Stimulated activated CD8-positive, alpha-beta memory T cell treated with anti-CD3 and anti-CD28 coated beads, Interleukin-12 subunit alpha, Interleukin-12 subunit beta, amount 100 ng/mL, for 24 hours (primary cell): ENCODE measurements around the gene THRB.
"Not testable (repeated sequence)": the region's sequence is repeated elsewhere in the genome, so short reads cannot be mapped to it uniquely, and the experiment has no call there.

ENCODE experiments used
- DNase-seq: peaks from one replicate; pipeline ENCODE4 v3.0.0-alpha.2; 2020; ENCODE audit errors: extremely low read depth

The THRB gene

GRCh38 chr3:24447836-24448235 lies 46.8 kb downstream of the THRB start:
- DNase-seq: no peak

- DNase-seq: no peak
Measured at GRCh38 chr3:24446032-24446431, 48.6 kb downstream of the THRB start.

GRCh38 chr3:24443476-24443875 lies 51.2 kb downstream of the THRB start:
- DNase-seq: no peak

GRCh38 chr3:24440760-24441464 lies 53.7 kb downstream of the THRB start:
- DNase-seq: no peak

DNA sequence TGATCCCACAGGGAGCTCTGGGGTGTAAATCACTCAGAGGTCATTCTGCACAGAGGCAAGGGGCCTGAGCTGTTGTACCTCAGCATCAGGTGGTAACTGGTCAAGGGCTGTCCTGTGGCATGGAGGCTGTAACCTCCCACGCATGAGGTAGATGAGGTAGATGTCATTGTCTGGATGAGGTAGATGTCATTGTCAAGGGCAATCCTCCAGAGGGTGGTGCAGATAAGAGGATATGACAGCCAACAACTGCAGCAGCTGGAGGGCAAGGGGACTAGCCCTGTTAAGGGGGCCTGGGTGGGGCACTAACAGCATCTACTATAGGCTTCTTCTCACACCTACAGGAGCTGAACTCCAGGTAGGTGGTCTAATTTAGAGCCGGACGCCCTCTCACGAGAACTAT lies 55.6 kb downstream of the THRB start:
- DNase-seq: no peak

DNA sequence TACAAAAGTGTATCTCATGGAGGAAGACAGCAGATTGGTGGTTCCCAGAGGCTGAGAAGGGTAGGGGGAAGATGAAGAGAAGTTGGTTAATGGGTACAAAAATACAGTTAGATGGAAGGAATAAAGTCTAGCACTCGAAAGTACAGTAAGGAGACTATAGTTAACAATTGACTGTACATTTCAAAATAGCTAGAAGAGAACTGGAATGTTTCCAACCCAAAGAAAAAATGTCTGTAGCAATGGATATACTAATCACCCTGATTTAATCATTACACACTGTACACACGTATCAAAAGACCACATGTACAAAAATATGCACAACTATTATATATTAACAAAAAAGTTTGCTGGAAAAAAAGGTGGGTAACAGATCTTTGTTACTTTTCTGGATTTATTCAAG lies 57.3 kb downstream of the THRB start:
- DNase-seq: no peak

GRCh38 chr3:24435584-24435983 lies 59.1 kb downstream of the THRB start:
- DNase-seq: no peak

DNA sequence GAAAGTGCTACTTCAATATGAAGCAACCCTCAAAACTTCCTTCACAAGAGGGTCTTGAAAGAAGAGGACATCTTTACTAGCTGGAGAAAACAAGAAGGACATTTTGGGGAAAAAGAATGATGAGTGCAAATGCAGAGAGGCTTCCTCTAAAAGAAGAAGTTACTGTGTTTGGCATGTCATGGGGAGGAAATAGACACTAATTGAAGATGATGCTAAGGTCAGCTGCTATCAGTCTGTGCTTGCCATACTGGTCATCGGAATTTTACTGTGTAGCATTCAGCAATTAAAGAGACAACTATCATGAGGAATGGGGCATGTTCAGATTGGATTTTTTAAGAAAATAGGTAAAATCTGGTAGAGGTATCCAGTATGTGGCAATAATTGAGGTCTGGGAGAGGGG lies 60.0 kb downstream of the THRB start:
- DNase-seq: no peak

DNA sequence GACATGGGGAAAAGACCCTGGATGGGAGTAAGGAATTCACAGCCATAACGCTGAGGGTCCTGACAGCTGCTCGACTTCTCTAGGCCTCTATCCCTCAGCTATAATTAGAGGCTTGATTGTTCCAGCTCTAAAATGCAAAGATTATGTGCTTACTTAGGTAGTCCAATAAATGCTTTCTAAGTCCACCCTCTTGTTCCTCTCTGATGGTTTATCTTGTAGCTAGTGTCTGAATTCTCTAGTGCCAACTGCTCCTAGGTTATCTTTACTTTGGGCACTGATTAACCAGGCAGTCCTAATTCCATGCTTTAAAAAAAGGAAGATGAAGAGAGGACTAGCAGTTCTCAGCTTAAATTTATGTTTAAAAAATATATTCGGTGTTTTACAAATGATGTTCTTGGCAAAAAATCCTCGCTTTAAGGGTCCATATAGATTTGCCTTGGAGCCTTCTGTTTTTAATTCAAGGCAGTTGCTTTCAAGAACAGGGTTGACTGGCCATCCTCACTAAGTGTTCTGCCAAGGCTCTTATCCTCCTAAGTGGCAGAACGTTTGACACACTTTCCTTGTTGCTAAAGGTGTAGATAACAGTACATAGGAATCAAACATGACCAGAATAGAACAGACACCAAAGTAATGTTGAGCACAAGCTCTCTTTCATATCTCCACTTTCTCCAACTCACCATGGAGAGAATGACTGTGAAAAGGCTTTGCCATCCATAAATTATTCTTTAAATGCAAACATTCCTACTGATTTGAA lies 60.6 kb downstream of the THRB start:
- DNase-seq: no peak

GRCh38 chr3:24432989-24433388 lies 61.7 kb downstream of the THRB start:
- no peak for DNase-seq

DNA sequence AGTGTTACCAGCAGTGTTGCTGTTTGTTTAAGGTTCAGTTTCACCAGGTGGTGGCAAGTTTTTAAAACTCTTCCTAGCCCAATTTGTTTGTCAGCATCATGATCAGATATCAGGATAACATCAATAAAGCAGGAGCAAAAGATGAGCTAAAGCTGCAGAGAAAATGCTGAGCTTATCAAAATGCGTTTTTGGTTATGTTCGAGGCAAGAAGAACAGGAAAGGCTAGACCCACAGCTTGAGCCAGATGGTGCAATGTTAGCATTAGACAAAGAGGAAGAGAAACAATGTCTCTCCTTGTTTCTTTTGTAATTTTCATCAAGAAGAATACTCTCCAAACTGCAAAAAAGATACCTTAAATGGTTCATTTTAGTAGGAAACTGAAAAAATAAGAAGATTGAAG lies 66.2 kb downstream of the THRB start:
- DNase-seq: no peak

- no peak for DNase-seq
Measured at GRCh38 chr3:24426896-24427295, 67.8 kb downstream of the THRB start.

DNA sequence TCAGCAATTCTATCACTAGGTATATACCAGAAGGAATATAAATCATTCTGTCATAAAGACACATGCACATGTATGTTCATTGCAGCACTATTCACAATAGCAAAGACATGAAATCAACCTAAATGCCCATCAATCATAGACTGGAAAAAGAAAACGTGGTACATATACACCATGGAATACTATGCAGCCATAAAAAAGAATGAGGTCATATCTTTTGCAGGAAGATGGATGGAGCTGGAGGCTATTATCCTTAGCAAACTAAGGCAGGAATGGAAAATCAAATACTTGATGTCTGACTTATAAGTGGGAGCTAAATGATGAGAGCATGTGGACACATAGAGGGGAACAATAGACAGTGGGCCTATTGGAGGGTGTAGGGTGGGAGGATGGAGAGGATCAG lies 73.8 kb downstream of the THRB start:
- DNase-seq: not testable (repeated sequence)

- no peak for DNase-seq
Measured at GRCh38 chr3:24420224-24420623, 74.4 kb downstream of the THRB start.

- DNase-seq: no peak
Measured at GRCh38 chr3:24419067-24419791, 75.4 kb downstream of the THRB start.

DNA sequence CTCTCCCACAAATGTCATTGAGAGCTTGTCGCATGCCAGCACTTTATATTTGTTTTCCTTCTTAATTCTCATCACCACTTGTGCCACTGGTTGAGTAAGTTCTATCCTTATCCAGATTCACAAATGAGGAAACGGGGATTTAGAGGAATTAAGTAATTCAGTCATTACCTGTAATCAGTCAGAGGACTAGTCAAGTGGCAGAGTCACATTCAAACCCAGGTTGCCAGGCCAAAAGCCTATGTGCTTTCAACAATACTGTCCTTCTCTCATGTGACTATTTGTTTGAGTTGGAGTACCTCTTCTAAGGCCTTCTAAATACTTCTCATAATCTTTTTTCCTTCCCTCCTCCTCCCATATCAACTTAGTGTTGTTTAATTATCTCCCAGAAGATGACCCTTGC lies 76.9 kb downstream of the THRB start:
- no peak for DNase-seq

GRCh38 chr3:24416224-24416623 lies 78.4 kb downstream of the THRB start:
- DNase-seq: no peak

- no peak for DNase-seq
Measured at GRCh38 chr3:24415824-24416223, 78.8 kb downstream of the THRB start.

DNA sequence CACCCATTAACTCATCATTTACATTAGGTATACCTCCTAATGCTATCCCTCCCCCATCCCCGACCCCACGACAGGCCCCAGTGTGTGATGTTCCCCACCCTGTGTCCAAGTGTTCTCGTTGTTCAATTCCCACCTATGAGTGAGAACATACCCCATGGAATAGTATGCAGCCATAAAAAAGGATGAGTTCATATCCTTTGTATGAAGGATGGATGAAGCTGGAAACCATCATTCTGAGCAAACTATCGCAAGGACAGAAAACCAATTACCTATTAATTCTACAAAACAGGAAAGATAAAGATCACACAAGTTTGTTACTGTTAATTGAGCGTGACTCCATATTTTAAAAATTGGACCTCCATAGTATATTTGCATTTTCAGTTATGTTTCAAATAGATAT lies 81.0 kb downstream of the THRB start:
- not testable (repeated sequence) for DNase-seq

DNA sequence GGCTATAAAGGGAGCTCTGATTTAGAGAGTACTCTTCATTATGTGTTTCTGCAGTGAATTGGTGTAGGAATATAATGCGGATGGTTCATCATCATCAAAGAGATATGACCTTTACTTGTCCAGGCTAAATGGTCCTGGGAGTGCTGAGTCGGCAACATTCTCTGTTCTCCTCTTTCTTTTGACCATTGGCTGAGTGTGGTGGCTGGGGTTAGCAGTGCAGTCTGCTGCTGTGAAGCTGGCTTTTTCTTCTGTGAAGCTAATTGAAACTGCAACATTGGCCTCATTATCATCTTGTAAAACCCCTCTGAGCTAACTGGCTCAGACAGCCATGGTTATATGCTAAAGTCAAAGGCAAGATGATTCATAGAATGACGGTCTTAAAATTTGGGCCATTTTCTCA lies 83.8 kb downstream of the THRB start:
- DNase-seq: no peak

DNA sequence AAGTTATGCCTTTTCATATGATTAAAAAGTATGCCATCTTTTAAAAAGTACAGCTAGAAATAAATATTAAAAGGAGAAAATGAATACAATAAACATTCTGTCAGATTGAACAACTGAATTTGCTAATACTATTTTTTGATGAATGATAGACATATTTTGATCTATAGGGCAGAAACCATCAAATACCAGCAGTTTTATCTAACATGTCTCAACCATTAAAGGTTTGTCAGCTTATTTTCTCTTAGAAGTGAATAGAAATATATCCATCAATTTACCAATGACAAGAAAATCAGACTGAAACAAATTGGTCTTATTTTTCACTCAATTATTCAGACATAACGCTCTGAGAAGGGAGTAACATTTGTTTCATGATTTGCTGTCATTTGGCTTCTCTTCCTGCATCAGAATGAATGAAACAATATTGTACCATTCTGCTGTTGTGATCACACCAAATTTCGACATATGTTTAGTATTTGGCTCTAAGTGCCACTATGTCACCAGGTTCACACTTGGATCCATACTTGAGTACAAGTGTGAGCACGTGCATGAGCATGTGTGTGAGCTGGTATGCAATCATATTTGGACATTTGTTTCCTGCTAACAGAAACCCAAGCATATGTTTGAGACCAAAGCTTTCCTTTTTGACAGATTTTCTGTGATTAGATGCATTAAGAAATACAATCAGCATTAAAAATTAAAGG lies 86.5 kb downstream of the THRB start:
- no peak for DNase-seq

- DNase-seq: no peak
Measured at GRCh38 chr3:24406900-24407299, 87.8 kb downstream of the THRB start.
